Hepatocyte (in vitro differentiated cells): Measurements from ENCODE around the gene NUB1.

Source experiments
- EZH2 ChIP-seq: fragments of 200-600 bp; sonication (generic); IDR thresholded peaks from 2 replicates; pipeline ENCODE4 v1.6.1; 2016; ENCODE audit warnings: antibody characterized with exemption, mild to moderate bottlenecking, borderline replicate concordance
- TF ChIP-seq, protein P1 (sequence below): fragments of 200-600 bp; sonication (generic); IDR thresholded peaks from 2 replicates; pipeline ENCODE4 v1.5.1; 2016; ENCODE audit warnings: antibody characterized with exemption, mild to moderate bottlenecking; ENCODE audit not compliant: poor library complexity

DNA sequence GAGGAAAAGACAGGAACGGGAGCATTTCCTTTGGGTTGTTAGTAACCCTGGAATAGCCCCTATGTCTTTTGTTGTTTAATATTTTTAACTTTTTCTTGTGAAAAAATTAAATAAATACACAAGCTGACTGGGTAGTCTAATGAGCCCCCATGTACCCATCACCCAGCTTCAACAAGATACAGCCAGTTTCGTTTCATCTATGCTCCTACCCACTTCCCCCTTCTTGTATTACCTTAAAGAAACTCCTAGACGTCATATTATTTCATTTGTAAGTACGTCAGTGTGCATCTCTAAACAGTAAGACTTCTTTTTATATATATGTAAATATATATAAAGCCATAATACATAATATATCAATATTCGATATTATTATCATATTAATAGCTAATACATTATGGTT is 42.8 kb upstream of the NUB1 start:
- TF ChIP-seq, protein P1, sequence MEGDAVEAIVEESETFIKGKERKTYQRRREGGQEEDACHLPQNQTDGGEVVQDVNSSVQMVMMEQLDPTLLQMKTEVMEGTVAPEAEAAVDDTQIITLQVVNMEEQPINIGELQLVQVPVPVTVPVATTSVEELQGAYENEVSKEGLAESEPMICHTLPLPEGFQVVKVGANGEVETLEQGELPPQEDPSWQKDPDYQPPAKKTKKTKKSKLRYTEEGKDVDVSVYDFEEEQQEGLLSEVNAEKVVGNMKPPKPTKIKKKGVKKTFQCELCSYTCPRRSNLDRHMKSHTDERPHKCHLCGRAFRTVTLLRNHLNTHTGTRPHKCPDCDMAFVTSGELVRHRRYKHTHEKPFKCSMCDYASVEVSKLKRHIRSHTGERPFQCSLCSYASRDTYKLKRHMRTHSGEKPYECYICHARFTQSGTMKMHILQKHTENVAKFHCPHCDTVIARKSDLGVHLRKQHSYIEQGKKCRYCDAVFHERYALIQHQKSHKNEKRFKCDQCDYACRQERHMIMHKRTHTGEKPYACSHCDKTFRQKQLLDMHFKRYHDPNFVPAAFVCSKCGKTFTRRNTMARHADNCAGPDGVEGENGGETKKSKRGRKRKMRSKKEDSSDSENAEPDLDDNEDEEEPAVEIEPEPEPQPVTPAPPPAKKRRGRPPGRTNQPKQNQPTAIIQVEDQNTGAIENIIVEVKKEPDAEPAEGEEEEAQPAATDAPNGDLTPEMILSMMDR, result no peak
- TF ChIP-seq EZH2, result no peak
